DMS53 treated with DMSO at 0.1 percent for 48 hours (cell line): Measurements from ENCODE around the gene WRAP73.

Source experiments
- DNase-seq: peaks from one replicate; lab custom pipeline; 2025; ENCODE audit not compliant: unreplicated experiment; lab: John Stamatoyannopoulos, UW

WRAP73 gene, protein sequence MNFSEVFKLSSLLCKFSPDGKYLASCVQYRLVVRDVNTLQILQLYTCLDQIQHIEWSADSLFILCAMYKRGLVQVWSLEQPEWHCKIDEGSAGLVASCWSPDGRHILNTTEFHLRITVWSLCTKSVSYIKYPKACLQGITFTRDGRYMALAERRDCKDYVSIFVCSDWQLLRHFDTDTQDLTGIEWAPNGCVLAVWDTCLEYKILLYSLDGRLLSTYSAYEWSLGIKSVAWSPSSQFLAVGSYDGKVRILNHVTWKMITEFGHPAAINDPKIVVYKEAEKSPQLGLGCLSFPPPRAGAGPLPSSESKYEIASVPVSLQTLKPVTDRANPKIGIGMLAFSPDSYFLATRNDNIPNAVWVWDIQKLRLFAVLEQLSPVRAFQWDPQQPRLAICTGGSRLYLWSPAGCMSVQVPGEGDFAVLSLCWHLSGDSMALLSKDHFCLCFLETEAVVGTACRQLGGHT

DNA sequence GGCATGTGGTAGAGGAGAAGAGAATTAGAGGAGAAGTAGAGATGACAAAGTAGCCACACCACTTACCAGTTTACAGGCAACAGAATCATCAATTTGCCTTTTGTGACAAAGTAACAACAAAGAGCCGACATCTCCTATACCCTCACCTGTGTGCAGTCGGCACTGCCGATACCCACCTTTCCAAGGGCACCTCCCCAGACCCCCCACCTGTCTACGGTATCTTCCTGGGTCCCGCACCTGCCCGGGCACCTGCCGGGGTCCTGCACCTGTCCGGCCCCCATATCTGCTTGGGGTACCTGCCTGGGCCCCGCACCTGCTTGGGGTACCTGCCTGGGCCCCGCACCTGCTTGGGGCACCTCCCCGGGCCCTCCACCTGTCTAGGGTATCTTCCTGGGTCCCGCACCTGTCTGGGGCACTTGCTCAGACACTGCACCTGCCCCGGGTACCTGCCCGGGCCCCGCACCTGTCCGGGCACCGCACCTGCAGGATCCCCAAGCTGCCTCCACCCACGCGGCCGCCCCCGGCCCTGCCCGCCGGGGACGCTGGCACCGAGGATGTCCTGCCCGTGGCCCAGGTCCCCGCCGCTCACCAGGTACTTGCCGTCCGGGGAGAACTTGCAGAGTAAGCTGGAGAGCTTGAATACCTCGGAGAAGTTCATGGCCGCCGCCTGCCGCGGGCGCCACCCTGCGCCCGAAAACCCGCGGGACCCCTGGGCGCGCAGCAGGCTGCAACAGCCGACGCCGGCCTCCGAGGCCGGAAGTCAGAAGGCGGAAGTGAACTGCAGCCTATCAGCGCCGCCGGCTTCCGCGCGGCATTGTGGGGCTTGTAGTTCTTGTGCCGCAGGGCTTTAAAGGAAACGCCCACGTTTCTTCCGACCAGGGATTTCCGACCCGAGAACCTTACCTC lies at the start of gene WRAP73:
Gene WRAP73, minus strand, starts transcription at position 762 of the 906 bp plus-strand sequence. Its CDS starts 104 bp downstream, at position 658.
- DNase-seq = peak; percentile 86

- DNase-seq = no peak
These were observed 49.7 kb upstream of the WRAP73 start for GRCh38 chr1:3699596-3699995.

DNA sequence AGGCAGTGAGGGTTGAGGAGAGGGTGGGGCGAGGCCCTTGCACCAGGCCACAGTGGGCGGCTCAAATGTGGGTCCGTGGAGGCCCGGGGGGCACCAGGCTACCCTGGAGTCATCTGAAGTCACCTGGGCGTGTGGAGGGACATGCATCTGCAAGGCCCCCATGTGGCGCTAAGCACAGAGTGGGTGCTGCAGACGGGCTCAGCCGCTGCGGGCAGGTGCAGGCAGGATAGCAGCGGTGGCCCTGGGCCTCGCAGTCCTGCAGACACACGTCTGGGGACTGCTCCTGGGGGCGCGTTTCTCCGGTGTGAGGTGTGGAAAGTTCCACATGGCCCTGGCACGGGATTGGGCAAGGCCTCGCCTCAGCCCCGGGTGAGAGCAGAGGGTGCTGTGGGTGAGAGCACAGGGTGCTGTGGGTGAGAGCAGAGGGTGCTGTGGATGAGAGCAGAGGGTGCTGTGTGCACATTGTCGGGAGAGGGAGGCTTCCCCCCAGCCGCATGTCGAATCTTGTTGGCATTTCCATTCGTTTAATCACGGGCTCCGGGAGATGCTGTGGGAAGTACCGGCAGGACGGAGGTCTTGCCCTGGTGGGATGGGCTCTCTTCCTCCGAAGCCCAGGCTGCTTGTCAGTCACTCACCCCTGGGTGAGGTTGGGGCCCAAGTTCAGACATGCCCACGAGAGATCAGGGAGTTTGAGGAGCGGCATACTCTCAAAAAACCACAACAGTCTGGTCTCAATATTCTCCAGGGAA lies 48.9 kb upstream of the WRAP73 start:
- no peak for DNase-seq

GRCh38 chr1:3697810-3698209 lies 47.9 kb upstream of the WRAP73 start:
- peak; percentile 84 for DNase-seq

DNA sequence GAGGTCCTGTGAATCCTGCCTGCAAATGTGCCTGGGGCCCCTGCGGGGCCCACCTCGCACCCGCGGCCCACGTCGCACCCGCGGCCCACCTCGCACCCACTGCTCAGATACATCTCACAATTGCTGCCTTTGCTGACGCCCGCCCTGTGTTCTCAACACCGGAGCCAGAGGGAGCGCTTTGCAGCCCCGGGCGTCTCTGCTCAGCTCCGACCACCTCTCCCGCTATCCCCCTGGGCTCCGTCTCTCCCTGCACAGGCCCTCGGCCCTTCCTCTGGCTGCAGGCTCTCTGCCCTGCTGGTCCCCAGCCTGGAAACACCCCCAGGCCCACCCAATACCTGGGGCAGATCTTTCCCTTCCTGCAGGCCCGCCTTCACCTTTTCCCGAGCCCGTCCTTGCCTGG lies 47.2 kb upstream of the WRAP73 start:
- DNase-seq = no peak

GRCh38 chr1:3696689-3697088 lies 46.8 kb upstream of the WRAP73 start:
- DNase-seq = no peak

DNA sequence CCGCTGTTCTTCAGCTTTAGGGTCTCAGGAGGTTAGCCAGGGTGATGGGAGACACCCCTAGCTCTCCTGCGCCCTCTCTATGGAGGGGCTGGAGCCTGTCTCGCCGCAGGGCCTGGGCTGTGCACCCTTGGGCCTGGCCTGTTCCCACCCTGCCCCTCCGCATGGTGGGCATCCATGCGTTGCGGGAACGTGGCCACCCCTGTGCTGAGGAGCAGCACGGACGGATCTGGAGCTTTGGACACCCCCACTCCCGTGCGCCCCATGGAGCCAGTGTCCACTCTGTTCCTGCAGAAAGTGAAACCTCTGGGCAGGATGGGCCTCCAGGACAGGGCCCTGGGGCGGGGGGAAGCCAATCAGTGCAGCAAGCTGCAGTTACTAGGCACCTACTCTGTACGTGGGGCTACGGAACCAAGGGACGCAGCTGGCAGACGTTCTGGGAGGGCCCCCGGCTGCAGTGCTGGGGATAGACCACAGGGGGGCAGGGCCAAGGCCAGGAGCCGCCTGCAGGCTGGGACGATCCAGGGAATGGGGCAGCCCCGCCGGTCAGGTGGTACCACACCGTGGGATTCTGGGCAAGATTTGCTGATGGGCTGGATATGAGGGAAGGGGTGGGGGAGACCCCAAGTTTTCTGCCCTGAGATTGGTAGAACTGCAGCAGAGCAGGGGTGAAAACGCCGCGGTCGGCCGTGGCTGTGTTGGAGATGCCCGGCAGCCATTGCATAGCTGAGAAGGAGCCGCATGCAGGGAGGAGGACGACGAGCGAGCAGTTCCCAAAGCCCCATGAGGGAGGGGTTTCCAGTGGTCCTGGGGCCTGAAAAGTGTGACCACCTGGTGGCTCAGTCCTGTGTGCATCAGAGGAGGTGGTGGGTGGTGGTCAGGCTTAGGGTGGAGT lies 45.7 kb upstream of the WRAP73 start:
- DNase-seq = peak; percentile 32

DNA sequence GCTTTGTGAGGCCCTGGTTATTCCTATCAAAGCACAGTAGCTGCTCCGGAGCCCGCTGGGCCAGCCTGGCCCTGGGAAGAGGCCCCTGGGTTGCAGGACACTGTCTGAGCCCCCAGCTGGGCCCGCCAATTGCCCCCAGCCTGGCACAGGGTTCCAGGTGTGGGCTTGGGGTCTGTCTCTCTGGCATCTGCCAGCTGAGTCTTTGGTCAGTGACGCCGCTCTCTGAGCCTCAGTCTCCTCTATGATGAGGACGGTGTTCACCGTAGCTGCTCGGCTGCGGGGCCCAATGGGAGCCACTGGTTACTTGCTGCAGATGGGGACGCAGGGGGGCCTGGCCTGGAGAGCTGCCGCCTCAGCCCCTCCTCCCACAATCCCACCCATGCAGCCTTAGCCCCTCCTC lies 43.4 kb upstream of the WRAP73 start:
- DNase-seq = no peak

DNA sequence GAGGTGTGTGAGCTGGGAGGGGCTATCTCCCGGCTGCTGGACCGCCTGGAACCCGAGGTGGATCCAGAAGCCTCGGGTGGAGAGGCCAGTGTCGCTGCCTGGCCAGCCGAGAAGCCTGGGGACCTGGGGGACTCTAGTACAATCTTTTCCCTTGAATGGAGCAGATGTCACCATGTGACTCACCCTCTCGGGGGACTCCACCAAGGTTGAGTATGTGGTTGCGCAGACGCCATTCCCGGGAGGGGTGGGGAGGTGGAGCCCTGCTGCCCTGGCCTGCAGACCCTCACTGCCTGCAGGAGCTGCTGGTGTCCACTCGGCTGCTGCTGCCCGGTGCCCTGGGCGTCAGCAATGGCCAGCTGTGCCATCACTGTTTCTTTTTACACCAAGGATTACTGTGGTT lies 42.7 kb upstream of the WRAP73 start:
- no peak for DNase-seq

DNA sequence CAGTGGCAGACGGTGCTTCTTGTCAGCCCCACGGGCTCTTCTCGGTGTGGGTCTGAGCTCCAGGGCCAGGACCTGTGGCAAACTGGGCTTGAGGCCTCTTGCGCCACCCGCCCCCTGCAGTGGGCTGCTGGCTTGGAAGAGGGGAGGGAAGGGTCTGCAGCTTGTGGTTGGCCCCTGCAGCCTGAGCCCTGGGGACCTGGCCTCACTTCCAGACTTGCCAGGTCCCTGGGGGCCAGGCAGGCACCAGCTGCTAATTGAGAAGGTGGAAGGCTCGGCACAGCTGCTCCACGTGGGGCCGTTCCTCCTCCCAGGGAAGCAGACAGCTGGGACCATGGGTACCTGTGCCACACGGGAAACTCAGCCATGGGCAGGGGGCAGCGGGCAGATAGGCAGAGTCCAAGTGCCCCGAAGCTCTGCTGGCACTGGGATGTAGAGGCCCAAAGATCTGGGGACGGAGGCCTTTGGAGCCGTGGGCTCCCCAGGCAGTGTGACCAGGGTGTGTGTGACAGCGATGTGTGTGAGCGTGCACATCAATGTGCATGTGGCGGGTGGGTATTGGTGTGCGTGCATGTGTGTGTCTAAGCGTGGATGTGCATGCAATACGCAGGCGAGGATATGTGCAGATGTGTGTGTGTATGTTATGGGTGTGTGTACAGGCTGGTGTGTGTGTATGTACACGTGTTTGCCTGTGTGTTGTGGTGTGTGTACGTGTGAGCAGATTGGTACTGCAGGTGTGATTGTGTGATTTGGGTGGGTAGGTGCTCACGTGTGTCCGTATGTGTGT lies 41.7 kb upstream of the WRAP73 start:
- DNase-seq = no peak

DNA sequence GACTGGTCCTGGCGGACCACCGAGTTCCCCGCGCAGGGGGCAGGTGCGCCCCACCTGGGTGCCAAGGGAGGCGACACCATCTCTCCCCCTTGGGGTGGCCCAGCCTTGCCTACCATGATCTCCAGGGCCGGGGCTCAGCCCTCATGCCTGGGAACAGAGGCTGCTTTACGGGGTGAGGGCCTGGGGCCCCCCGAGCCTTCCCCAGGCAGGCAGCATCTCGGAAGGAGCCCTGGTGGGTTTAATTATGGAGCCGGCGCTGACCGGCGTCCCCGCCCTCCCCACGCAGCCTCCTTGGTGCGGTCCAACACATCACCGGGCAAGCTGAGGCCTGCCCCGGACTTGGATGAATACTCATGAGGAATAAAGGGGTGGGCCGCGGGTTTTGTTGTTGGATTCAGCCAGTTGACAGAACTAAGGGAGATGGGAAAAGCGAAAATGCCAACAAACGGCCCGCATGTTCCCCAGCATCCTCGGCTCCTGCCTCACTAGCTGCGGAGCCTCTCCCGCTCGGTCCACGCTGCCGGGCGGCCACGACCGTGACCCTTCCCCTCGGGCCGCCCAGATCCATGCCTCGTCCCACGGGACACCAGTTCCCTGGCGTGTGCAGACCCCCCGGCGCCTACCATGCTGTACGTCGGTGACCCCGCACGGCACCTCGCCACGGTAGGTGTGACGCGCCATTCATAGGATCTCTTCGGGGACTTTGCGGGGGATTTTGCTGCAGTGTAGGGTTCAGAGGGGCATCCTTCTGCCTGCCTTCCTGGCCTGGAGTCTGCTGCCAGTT lies 40.6 kb upstream of the WRAP73 start:
- DNase-seq = no peak

- no peak for DNase-seq
These were observed 39.3 kb upstream of the WRAP73 start for GRCh38 chr1:3689138-3689750.

DNA sequence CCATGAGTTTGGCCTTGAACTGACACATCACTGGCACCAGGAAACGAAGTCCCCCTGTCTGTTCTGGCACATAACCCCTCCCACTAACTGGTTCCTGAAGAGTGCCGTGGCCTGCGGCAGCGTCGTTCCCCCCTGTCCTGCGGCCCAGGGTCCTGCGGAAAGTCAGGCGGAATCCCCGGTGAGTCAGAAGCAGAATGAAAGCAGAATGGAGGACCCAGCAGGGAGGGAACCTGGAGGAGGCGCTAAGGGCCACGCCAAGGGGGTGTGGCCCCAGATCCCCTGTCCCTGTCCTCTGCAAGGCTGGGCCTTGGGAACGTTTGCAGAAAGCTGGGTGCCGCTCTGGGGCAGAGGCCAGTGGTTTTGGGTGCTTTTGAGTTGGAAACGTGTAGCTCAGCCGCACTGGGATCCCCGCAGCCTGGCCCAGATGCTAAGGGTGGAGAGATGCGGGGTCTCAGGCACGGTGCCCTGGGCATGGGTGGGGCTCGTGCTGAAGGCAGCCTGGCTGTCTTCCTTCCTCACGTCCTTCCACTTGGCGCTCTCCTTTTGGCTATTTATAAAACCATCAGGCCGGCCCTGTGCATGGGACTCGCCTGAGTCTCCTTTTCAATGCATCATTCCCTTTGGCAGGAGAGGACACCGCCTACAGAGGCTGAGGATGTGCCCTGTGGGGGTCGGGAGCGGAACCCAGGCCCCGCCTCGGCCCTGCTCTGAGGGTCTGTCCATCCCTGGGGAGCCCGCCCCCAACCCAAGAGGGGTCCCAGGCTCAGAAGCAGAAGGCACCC lies 38.6 kb upstream of the WRAP73 start:
- DNase-seq = no peak

GRCh38 chr1:3687504-3687903 lies 37.6 kb upstream of the WRAP73 start:
- no peak for DNase-seq

DNA sequence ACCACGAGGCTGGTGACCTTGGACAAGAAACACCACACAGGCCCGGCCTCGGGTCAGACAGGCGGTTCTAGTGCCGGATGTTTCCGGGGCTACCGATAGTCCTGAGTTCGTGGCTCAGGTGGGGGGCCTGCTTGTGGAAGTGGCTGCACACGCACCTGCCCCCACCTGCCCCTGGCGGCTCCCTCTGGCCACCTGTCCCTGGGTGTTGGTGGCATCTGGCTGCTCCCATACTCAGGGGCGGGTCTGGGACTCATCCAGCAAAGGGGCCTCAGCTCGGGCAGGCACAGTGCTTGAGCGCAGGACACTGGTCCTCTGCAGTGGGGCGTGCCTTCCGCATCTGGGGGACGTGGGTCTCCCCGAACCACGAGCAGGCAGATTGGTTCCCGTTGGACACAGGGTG lies 36.0 kb upstream of the WRAP73 start:
- DNase-seq = no peak

- DNase-seq = no peak
These were observed 35.3 kb upstream of the WRAP73 start for GRCh38 chr1:3685222-3685621.

GRCh38 chr1:3683992-3684391 lies 34.1 kb upstream of the WRAP73 start:
- no peak for DNase-seq
